Esophagus muscularis mucosa (tissue), 4 donors: ENCODE results near the gene TRIP13. TPM values are rescaled to one million over a fixed set of nuclear protein-coding genes. Genes with fewer than 3 reads are reported as not detected.

ENCODE experiments used
- DNase-seq: peaks from one replicate; pipeline ENCODE4 v3.0.0-alpha.2; 2017; ENCODE audit errors: extremely low spot score
- H3K27ac ChIP-seq, 4 donors: fragments of 200-600 bp; sonication (generic); replicated peaks in 1 of 4; 1 replicate in 3 of 4; 2 replicates in 1 of 4; pipeline ENCODE4 v1.5.1; 2016 to 2019; ENCODE audit warnings: mild to moderate bottlenecking in 1 of 4
- H3K27me3 ChIP-seq, 4 donors: fragments of 200-600 bp; sonication (generic); one replicate each; pipeline versions ENCODE4 v1.5.1 to v1.6.0; 2016 to 2019
- H3K36me3 ChIP-seq, 4 donors: fragments of 200-600 bp; sonication (generic); one replicate each; pipeline ENCODE4 v1.5.1; 2016 to 2019
- H3K4me1 ChIP-seq, 4 donors: fragments of 200-600 bp; sonication (generic); one replicate each; pipeline ENCODE4 v1.5.1; 2016 to 2019
- H3K4me3 ChIP-seq, 4 donors: fragments of 200-600 bp; sonication (generic); 1 replicate in 2 of 4; 2 replicates in 2 of 4; pipeline ENCODE4 v1.5.1; 2016 to 2019; ENCODE audit warnings: mild to moderate bottlenecking in 4 of 4, moderate library complexity in 1 of 4
- H3K9me3 ChIP-seq, 4 donors: fragments of 200-600 bp; sonication (generic); 1 replicate in 3 of 4; 2 replicates in 1 of 4; pipeline ENCODE4 v1.5.1; 2016 to 2019
- EP300 ChIP-seq: sonication (generic); formaldehyde crosslinking; IDR thresholded peaks from one replicate; pipeline ENCODE4 v1.6.1; 2017; ENCODE audit warnings: antibody characterized with exemption
- POLR2A ChIP-seq: fragments of 450-650 bp; IDR thresholded peaks from one replicate; pipeline ENCODE4 v1.6.1; 2017; ENCODE audit warnings: antibody characterized with exemption, moderate library complexity, mild to moderate bottlenecking, low read depth
- POLR2AphosphoS5 ChIP-seq, 2 donors: sonication (generic); formaldehyde crosslinking; IDR thresholded peaks; one replicate each; pipeline ENCODE4 v1.6.1; 2017; ENCODE audit warnings: antibody characterized with exemption in 2 of 2
- WGBS: methylation state at CpG from one replicate; pipeline ENCODE4 v1.1.5; 2018; 5-methylcytosine and 5-hydroxymethylcytosine counted together
- intact Hi-C: fragments of 100-400 bp; cut with DNase I; formaldehyde crosslinking; loops from one replicate; pipeline ENCODE4 v1.15.1; 2023
- total RNA-seq, 4 donors: library from RNA; depleted of rRNA; stranded (reverse); fragments of >200 nt; gene quantifications; one replicate each; pipeline versions ENCODE4 v1.1.0 to v1.2.1, GENCODE V29; 2016
- TF ChIP-seq, protein P1 (sequence below), 3 experiments: fragments of 200-600 bp in 2 of 3; fragments of 450-650 bp in 1 of 3; sonication (generic) in 2 of 3; IDR thresholded peaks; one replicate each; pipeline ENCODE4 v1.5.1; 2017 to 2019; ENCODE audit warnings: antibody characterized with exemption in 3 of 3, mild to moderate bottlenecking in 2 of 3, moderate library complexity in 1 of 3

TRIP13 gene
- total RNA-seq, 4 donors from 2014 or later = 0.65 to 0.92 (median 0.66) TPM; not detected in 1

DNA sequence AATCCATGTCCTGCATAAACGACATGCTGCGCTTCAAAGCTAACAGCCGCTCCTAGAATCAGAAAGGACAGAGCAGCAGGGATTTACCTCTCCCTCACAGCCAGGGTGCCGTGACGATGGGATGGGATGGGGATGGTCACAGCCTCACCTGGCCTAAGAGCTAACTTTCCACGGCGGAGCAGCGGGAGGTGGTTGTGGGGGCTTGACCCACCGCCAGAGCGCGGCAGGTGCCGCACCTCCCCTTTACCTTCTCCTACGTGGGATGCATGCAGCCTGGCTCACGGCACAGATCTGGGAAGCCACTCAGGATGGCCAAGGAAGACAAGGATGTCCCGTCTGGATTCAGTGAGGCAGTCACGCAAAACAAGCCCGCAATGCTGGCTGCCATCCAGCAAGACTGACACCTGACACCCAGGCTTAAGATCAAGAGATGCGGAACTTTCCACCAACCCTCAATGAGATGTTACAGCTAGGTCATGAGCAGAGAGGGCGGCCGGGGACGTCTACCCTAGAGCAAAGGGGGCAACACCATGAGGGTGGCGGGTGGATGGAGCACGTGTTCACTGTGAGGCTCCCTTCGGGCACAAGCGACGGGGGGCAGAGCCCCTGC is 5.9 kb upstream of the TRIP13 start:
- Histone ChIP-seq H3K4me1 (peaks cover 13 to 23% (median 14%) of the 10 kb centered on the region in 4 donors), H3K36me3 (peaks cover 81 to 98% (median 95%) of the 10 kb centered on the region in 4 donors), H3K9me3 (no peaks in the 10 kb centered on the region), H3K4me3 (no peak overlapping the region), H3K27ac (no peak overlapping the region), H3K27me3 (no peaks in the 10 kb centered on the region)
- WGBS = 88% methylated on average over 23 of the region's 26 CpGs
- no peak for DNase-seq
- intact Hi-C loops = no loop called here
- no peak for TF ChIP-seq EP300
- no peak for TF ChIP-seq POLR2AphosphoS5 (IDR thresholded peaks at IDR 0.05)
- TF ChIP-seq POLR2A = no peak
- TF ChIP-seq, protein P1, sequence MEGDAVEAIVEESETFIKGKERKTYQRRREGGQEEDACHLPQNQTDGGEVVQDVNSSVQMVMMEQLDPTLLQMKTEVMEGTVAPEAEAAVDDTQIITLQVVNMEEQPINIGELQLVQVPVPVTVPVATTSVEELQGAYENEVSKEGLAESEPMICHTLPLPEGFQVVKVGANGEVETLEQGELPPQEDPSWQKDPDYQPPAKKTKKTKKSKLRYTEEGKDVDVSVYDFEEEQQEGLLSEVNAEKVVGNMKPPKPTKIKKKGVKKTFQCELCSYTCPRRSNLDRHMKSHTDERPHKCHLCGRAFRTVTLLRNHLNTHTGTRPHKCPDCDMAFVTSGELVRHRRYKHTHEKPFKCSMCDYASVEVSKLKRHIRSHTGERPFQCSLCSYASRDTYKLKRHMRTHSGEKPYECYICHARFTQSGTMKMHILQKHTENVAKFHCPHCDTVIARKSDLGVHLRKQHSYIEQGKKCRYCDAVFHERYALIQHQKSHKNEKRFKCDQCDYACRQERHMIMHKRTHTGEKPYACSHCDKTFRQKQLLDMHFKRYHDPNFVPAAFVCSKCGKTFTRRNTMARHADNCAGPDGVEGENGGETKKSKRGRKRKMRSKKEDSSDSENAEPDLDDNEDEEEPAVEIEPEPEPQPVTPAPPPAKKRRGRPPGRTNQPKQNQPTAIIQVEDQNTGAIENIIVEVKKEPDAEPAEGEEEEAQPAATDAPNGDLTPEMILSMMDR (IDR thresholded peaks at IDR 0.05) = no peak

DNA sequence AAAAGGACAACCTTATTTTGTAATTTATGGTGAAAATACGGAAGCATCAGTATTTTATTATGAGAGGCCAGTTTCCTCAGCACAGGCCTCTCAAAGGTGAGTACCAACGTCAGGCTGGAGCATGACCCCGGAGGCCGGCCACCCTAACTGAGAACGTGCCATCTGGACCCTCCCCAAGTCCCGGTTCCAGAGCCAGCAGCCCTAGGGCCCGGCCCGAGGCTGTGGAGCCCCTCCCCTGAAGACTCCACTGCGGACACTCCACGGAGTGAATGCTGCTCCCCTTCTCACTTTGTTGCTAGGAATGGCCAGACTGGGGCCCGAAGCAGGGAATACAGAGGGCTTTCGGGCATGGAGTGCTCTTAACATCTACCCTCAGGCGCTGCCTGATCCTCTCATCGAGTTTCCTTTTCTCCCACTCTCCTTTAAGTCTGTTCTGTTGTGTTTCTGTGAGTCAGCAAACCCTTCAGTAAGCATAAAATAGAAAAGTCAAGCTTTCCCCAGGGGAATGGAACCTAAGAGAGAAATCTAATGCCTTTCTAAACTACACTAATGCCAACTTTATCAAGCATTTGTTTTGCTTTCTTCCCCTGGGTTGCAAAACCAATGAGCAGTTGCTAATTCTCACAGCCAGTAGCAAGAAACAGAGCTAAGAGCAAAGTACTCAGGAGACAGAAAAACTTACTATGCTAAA is 4.6 kb upstream of the TRIP13 start:
- no peaks in the 10 kb centered on the region for H3K9me3 ChIP-seq
- TF ChIP-seq EP300 (no peak), POLR2AphosphoS5 (IDR thresholded peaks at IDR 0.05) (no peak), POLR2A (no peak)
- TF ChIP-seq, protein P1 (IDR thresholded peaks at IDR 0.05) = no peak
- DNase-seq = no peak
- H3K27me3 ChIP-seq = no peaks in the 10 kb centered on the region
- no peak overlapping the region for H3K27ac ChIP-seq
- peaks cover 16 to 30% (median 20%) of the 10 kb centered on the region in 4 donors for H3K4me1 ChIP-seq
- intact Hi-C loops = no loop called here
- peaks cover 71 to 85% (median 82%) of the 10 kb centered on the region in 4 donors for H3K36me3 ChIP-seq
- WGBS = 89% methylated on average over 14 of the region's 14 CpGs
- H3K4me3 ChIP-seq = no peak overlapping the region

DNA sequence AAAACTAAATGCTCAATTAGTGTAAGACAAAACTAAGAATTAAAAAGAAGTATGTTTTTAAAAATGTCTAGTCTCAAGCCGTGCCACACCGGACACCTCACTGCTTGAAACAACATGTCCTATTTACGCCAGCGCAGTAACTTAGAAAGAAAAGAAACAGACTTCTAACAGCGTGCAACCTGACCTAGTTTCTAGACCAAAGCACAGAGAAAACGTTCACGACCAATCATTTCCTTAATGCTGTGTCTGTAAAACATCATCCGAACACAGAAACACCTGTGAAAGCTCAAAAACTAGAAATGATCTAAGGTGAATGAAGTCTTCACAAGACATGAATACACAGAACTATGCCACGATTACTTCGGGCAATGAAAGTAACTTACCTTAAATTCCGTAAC is 4.0 kb upstream of the TRIP13 start:
- Histone ChIP-seq H3K4me3 (no peak overlapping the region), H3K27ac (no peak overlapping the region), H3K36me3 (peaks cover 66 to 80% (median 77%) of the 10 kb centered on the region in 4 donors), H3K4me1 (peaks cover 20 to 35% (median 25%) of the 10 kb centered on the region in 4 donors), H3K27me3 (no peaks in the 10 kb centered on the region), H3K9me3 (no peaks in the 10 kb centered on the region)
- WGBS = 91% methylated on average over 11 of the region's 11 CpGs
- TF ChIP-seq POLR2AphosphoS5 (IDR thresholded peaks at IDR 0.05) = no peak
- no peak for TF ChIP-seq POLR2A
- no peak for TF ChIP-seq EP300
- TF ChIP-seq, protein P1 (IDR thresholded peaks at IDR 0.05) = no peak
- no peak for DNase-seq
- intact Hi-C loops = no loop called here

DNA sequence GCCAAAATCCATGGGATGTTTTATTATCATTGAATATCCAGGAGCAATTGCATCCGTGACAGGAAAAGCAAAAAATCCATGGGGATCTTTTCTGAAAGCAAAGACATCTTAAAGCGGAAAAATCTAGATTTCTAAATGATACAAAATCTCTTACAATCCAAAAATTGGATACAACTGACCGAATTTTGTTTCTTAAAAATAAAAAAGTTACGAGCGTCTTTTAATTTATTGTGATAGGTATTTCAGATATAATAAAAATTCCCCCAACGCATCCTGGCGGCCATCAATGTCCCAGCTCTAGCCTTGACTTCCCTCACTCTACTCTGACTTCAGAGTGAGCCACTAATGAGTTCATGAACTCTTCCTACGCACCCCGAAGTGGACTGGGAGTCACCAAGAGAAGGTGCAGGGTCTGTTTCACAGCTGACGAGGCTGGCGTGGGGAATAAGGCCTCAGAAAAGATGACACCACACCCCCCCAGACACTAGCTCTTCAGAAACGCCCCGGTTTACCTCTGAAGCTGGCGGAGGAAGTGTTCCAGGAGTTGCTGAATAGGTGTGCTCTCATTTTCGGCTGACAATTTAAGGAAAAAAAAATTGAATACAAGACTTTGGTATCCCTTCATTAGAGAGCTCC is 3.5 kb upstream of the TRIP13 start:
- WGBS = 93% methylated on average over 15 of the region's 15 CpGs
- no peaks in the 10 kb centered on the region for H3K27me3 ChIP-seq
- no peak overlapping the region for H3K4me3 ChIP-seq
- H3K9me3 ChIP-seq = no peaks in the 10 kb centered on the region
- TF ChIP-seq, protein P1 (IDR thresholded peaks at IDR 0.05) = no peak
- TF ChIP-seq POLR2AphosphoS5 (IDR thresholded peaks at IDR 0.05) = no peak
- no peak for TF ChIP-seq POLR2A
- no peak for TF ChIP-seq EP300
- no peak for DNase-seq
- peaks cover 20 to 35% (median 25%) of the 10 kb centered on the region in 4 donors for H3K4me1 ChIP-seq
- peaks cover 62 to 74% (median 71%) of the 10 kb centered on the region in 4 donors for H3K36me3 ChIP-seq
- intact Hi-C loops = no loop called here
- no peak overlapping the region for H3K27ac ChIP-seq
